ENCODE data around the gene OGT.

OGT gene

DNA sequence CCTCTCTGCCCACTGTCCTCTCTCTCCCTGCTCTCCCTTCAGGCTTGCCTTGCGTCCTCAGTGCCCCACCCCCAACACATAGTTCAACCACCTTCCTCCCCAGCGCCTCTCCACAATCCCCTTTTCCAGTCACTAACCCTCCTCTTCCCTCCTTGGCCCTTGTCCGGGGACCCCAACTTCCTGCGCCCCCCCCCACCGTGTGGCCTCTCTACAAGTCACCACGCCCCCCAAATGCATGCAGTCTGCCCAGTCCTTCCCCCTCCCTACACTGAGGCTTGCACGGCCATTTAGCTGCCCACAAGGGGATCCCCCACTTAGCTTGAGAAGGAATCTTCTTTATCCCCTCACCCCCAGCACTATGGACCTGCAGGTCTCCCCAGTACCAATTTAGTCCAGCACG, 84.8 kb downstream of the OGT start:
- Histone ChIP-seq H3K4me3 (ENCODE audit: low read depth, low read length) (no peak overlapping the region), H3K27me3 (ENCODE audit: control insufficient read depth, insufficient read depth, low read length) (no peaks in the 10 kb centered on the region), H3K9me3 (ENCODE audit: control insufficient read depth, insufficient read depth, low read length) (peaks cover 3% of the 10 kb centered on the region), H3K36me3 (ENCODE audit: control insufficient read depth, insufficient read depth, low read length) (no peaks in the 10 kb centered on the region), H3K9ac (ENCODE audit: low read depth, low read length) (no peak overlapping the region), H3K4me1 (ENCODE audit: control insufficient read depth, insufficient read depth, low read length) (no peaks in the 10 kb centered on the region)

DNA sequence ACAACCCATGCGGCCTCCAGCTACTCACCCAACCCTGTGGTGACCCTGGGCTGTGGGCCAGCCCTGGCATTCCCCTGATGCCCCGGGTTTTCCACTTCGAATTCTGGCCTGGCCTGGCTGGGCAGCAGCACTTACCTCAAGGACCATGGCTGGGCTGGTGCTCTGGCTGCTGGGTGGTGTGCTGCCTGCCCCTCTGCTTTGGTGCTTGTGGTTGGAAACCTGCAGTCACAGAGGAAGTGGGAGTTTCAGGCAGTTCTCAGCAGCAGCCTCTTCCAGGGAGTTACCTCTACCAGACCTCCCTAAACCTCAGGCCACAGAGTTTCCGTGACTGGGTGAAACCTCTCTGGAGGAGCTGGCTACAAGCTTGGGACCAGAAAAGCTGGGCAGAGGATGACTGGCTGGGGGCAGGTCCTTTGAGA, 85.4 kb downstream of the OGT start, which contains the start of gene CXCR3:
Gene CXCR3 (minus strand): TSS at position 209 of the 419 bp plus-strand sequence. CDS start 62 bp downstream, at position 147.
- Histone ChIP-seq H3K36me3 (ENCODE audit: control insufficient read depth, insufficient read depth, low read length) (no peaks in the 10 kb centered on the region), H3K9ac (ENCODE audit: low read depth, low read length) (no peak within 1 kb of the TSS), H3K4me1 (ENCODE audit: control insufficient read depth, insufficient read depth, low read length) (no peaks in the 10 kb centered on the region), H3K27me3 (ENCODE audit: control insufficient read depth, insufficient read depth, low read length) (no peaks in the 10 kb centered on the region), H3K4me3 (ENCODE audit: low read depth, low read length) (no peak within 1 kb of the TSS), H3K9me3 (ENCODE audit: control insufficient read depth, insufficient read depth, low read length) (peaks cover 3% of the 10 kb centered on the region)

DNA sequence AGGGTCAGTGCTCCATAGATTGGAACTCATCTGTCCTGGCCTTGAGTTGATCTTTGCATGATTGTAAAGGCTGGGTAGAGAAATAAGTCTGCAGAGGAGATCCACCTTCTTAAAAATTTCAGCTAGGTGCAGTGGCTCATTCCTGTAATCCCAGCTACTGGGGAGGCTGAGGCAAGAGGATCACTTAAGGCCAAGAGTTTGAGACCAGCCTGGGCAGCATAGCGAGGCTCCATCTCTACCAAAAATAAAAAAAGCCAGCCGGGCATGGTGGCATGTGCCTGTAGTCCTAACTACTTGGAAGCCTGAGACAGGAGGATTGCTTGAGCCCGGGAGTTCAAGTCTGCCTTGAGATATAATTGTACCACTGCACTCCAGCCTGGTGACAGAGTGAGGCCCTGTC, 85.9 kb downstream of the OGT start:
- Histone ChIP-seq H3K9ac (ENCODE audit: low read depth, low read length) (no peak overlapping the region), H3K4me3 (ENCODE audit: low read depth, low read length) (no peak overlapping the region), H3K9me3 (ENCODE audit: control insufficient read depth, insufficient read depth, low read length) (peaks cover 3% of the 10 kb centered on the region), H3K27me3 (ENCODE audit: control insufficient read depth, insufficient read depth, low read length) (no peaks in the 10 kb centered on the region), H3K4me1 (ENCODE audit: control insufficient read depth, insufficient read depth, low read length) (no peaks in the 10 kb centered on the region), H3K36me3 (ENCODE audit: control insufficient read depth, insufficient read depth, low read length) (no peaks in the 10 kb centered on the region)

DNA sequence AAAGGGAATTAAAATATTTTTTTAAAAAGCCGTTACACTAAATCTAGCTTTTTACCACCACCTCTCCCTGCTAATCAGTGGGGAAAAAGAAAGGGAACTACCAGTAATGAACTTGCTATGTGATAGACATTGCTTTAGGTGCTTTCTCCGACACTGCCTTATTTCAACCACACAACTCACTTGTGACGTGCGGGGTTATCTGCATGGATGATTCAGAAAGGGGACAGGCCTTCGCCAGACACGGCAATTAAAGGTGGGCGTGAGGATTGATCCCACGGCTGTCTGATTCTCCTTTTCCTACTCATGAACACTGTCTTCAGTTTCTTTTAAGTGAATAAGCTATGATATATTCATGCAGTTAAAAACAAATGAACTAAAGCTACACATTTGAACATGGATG, 86.3 kb downstream of the OGT start:
- Histone ChIP-seq H3K27me3 (ENCODE audit: control insufficient read depth, insufficient read depth, low read length) (no peaks in the 10 kb centered on the region), H3K9ac (ENCODE audit: low read depth, low read length) (no peak overlapping the region), H3K9me3 (ENCODE audit: control insufficient read depth, insufficient read depth, low read length) (peaks cover 3% of the 10 kb centered on the region), H3K4me1 (ENCODE audit: control insufficient read depth, insufficient read depth, low read length) (no peaks in the 10 kb centered on the region), H3K4me3 (ENCODE audit: low read depth, low read length) (no peak overlapping the region), H3K36me3 (ENCODE audit: control insufficient read depth, insufficient read depth, low read length) (no peaks in the 10 kb centered on the region)

DNA sequence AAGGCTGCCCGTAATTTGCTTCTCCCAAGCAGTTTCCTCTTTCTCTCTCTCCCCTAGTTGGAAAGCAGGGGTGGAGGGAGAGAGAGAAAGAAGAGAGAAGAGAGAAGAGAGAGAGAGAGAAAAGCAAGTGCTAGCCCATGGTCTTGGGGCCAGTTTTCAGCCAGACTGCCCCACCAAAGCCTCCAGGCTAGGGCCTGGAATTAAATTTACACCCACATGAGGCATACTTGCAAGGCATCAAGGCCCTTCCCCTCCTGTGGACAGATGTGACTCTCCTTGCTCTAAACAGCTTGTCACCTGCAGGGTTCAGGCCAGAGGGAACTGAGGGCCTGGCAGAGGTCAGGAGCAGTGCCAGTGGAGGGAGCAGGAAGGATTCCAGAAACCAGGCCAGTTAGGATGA, 87.1 kb downstream of the OGT start:
- no peaks in the 10 kb centered on the region for H3K36me3 ChIP-seq (ENCODE audit: control insufficient read depth, insufficient read depth, low read length)
- peaks cover 3% of the 10 kb centered on the region for H3K9me3 ChIP-seq (ENCODE audit: control insufficient read depth, insufficient read depth, low read length)
- H3K4me3 ChIP-seq (ENCODE audit: low read depth, low read length) = no peak overlapping the region
- H3K4me1 ChIP-seq (ENCODE audit: control insufficient read depth, insufficient read depth, low read length) = no peaks in the 10 kb centered on the region
- no peaks in the 10 kb centered on the region for H3K27me3 ChIP-seq (ENCODE audit: control insufficient read depth, insufficient read depth, low read length)
- no peak overlapping the region for H3K9ac ChIP-seq (ENCODE audit: low read depth, low read length)

DNA sequence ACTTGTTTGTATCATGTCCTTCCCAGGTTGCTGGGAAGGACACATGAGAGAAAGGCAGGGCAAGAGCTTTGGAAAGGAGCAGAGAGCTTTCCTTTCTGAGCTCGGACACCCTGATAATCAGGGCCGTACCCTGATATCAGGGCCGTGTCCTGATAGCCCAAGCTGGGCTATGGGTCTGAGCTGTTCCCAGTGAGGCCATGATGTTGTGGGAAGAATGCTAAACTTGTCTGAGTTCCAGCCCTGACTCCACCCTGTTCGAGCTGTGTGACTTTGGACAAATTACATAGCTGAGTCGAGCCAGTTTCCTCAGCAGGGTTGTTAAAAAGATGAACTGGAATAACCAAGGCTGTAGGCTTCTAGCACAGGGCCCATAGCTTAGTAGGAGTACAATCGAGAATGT, 88.7 kb downstream of the OGT start:
- Histone ChIP-seq H3K4me1 (ENCODE audit: control insufficient read depth, insufficient read depth, low read length) (no peaks in the 10 kb centered on the region), H3K9ac (ENCODE audit: low read depth, low read length) (no peak overlapping the region), H3K36me3 (ENCODE audit: control insufficient read depth, insufficient read depth, low read length) (no peaks in the 10 kb centered on the region), H3K27me3 (ENCODE audit: control insufficient read depth, insufficient read depth, low read length) (no peaks in the 10 kb centered on the region), H3K9me3 (ENCODE audit: control insufficient read depth, insufficient read depth, low read length) (peaks cover 3% of the 10 kb centered on the region), H3K4me3 (ENCODE audit: low read depth, low read length) (no peak overlapping the region)

DNA sequence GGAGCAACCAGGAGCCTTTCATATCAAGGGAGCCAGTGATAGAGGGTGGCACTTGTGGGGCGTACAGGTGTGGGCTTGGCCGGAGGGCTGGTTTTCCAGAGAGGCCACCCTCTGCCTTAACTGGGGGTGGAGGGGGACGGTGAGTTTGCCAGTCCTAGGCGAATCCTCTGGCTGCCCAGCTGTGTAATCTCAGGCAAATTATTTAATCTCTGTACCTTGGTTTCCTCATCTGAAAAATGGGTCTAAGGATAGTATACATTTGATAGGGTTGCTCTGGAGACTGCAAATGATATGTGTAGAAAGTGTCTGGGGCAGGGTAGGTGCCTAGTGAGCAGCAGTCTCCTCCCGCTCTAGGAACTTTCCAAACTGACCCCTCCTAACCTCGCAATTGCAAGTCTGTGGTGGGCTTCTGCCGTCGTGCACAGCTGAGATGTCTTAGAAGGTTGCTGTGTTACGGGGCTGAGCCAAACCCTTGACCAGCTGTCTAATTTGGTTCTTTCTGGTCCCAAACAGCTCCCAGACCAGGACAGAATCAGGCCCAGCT, 89.2 kb downstream of the OGT start:
- no peaks in the 10 kb centered on the region for H3K4me1 ChIP-seq (ENCODE audit: control insufficient read depth, insufficient read depth, low read length)
- no peak overlapping the region for H3K4me3 ChIP-seq (ENCODE audit: low read depth, low read length)
- H3K27me3 ChIP-seq (ENCODE audit: control insufficient read depth, insufficient read depth, low read length) = no peaks in the 10 kb centered on the region
- H3K9me3 ChIP-seq (ENCODE audit: control insufficient read depth, insufficient read depth, low read length) = peaks cover 3% of the 10 kb centered on the region
- H3K36me3 ChIP-seq (ENCODE audit: control insufficient read depth, insufficient read depth, low read length) = no peaks in the 10 kb centered on the region
- H3K9ac ChIP-seq (ENCODE audit: low read depth, low read length) = no peak overlapping the region

DNA sequence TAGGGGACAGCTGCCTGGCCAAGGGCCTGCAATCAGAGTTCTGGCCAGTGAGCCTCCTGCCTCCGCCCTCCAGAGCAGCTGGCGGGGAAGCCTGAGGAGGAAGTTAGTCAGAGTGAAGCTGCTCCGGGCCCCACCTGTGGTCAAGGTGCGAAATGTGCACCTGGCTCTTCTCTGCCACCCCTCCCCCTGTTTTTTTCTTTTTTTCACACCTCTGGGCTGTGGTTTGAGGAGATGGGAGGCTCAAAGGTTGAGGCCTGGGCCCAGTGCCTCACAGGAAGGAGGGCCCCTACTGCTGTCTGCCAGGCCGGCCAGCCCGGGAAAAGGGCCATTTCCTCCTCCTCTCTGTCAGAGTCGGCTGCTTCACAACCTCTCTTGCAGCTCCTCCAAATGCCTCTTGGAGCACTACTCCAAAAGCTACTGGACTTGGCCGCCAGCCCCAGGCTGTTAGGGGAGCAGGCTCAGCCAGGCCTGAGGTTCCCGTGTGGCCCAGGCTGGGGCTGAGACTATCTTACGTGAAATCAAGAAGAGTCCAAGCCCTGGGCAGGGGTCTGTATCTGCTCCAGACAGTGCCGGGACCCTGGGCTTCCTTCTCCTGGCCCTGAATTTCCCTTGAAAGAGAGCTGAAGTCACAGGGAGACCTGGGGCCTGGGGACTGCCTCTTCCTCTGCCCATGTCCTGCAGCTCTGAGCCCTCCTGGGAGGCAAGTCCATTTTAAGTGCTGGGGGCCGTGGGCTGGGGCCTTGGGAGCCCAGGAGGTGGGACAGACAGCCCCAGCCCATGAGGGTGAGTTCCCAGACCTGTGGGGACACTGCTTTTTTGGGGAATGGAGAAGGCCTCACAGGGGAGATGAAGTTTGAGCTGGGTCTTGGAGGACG, 89.9 kb downstream of the OGT start:
- Histone ChIP-seq H3K36me3 (ENCODE audit: control insufficient read depth, insufficient read depth, low read length) (no peaks in the 10 kb centered on the region), H3K9me3 (ENCODE audit: control insufficient read depth, insufficient read depth, low read length) (peaks cover 3% of the 10 kb centered on the region), H3K9ac (ENCODE audit: low read depth, low read length) (no peak overlapping the region), H3K4me1 (ENCODE audit: control insufficient read depth, insufficient read depth, low read length) (no peaks in the 10 kb centered on the region), H3K27me3 (ENCODE audit: control insufficient read depth, insufficient read depth, low read length) (no peaks in the 10 kb centered on the region), H3K4me3 (ENCODE audit: low read depth, low read length) (no peak overlapping the region)

DNA sequence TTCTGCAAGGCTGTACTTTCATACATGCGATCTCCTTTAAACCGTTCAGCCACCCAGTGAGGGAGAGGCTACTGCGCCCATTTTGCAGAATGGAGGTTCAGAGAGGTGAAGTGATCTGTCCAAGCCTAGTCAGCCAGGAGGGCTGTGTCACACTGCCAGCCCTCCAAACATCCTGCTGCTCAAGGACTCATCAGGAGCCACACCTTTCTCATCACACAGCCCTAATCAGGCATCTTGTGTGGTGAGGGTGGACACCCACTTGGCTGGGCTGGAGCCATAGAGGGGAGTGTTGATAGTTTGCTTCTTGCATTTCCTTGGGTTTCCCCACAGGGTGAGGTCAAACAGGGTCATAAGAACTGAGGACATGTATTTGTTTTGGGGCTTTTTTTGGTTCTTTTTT, 90.8 kb downstream of the OGT start:
- Histone ChIP-seq H3K9ac (ENCODE audit: low read depth, low read length) (no peak overlapping the region), H3K9me3 (ENCODE audit: control insufficient read depth, insufficient read depth, low read length) (peaks cover 3% of the 10 kb centered on the region), H3K4me1 (ENCODE audit: control insufficient read depth, insufficient read depth, low read length) (no peaks in the 10 kb centered on the region)

DNA sequence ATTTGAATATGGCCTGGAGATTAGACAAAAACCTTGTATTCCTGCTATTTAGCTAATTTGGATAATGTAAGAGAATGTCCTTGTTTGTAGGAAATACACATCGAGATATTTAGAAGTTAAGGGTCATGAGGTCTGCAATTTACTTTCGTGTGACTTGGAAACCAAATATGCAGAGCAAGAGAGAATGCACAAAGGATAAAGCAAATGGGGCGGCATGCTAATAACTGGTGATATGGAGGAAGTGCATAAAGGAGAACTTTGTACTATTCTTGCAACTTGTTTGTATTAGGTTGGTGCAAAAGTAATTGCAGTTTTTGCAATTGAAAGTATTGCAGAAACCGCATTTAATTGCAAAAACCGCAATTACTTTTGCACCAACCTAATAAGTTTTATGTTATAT, 92.6 kb downstream of the OGT start:
- Histone ChIP-seq H3K9me3 (ENCODE audit: control insufficient read depth, insufficient read depth, low read length) (peaks cover 3% of the 10 kb centered on the region), H3K9ac (ENCODE audit: low read depth, low read length) (no peak overlapping the region), H3K27me3 (ENCODE audit: control insufficient read depth, insufficient read depth, low read length) (no peaks in the 10 kb centered on the region), H3K36me3 (ENCODE audit: control insufficient read depth, insufficient read depth, low read length) (no peaks in the 10 kb centered on the region), H3K4me3 (ENCODE audit: low read depth, low read length) (no peak overlapping the region), H3K4me1 (ENCODE audit: control insufficient read depth, insufficient read depth, low read length) (no peaks in the 10 kb centered on the region)

More for the DNA sequence above, 90.8 kb downstream of the OGT start:
- Histone ChIP-seq H3K36me3 (ENCODE audit: control insufficient read depth, insufficient read depth, low read length) (no peaks in the 10 kb centered on the region), H3K27me3 (ENCODE audit: control insufficient read depth, insufficient read depth, low read length) (no peaks in the 10 kb centered on the region), H3K4me3 (ENCODE audit: low read depth, low read length) (no peak overlapping the region)

Data from iPS-15b (cell line).